ENCODE measurements around the gene KCNQ2. TPM values are rescaled to one million over a fixed set of nuclear protein-coding genes. Genes with fewer than 3 reads are reported as not detected.

Gene KCNQ2
- total RNA-seq, 4 donors from 2014 or later: not detected

DNA sequence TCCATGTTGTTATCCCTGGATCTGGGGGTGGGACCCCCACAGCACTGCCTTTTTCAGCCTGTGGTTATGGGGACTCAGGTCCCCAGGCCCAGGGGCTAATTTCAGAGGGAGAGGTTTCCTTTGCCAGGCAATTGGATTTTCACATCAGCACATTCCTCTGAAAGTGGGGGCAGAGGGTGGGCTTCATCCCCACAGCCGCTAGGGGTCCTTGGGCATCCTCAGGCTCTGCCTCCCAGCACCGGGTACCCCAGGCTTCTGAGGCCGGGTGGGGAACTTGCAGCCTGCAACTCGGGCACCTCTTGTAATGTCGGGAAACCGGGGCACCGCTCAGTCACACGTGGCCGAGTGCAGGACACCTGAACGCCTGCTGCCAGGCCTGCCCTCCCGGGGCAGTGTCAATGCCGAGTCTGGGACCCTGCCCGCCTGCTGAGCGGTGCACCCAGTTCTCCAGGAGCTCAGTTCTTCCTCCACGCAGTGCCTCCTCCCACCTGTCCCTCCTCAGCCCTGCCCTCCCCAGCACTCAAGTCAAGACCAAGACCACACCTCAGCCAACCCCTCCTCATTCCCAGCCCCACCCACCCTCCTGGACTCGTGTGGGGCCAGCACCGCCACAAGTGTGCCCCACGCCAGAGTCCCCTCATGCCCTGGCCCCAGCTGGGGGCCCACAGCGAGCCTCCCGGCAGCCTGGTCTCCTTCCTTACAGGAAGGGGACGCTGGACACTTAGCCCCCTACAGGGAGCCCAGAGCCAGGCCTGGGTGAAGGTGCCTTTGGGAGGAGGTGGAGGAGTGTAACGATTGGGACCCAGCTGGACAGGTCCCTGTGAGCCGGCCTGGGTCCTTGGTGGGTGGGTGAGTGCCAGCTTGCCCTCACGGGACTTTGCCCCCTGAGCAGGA lies 102.5 kb downstream of the KCNQ2 start:
- peaks cover 0 to 81% of the 10 kb centered on the region in 2 donors for H3K27me3 ChIP-seq
- H3K36me3 ChIP-seq: no peaks in the 10 kb centered on the region
- no peak overlapping the region for H3K27ac ChIP-seq
- no peak overlapping the region for H3K4me3 ChIP-seq
- WGBS, 2 donors: 58 to 67% methylated on average over 9 to 22 of the region's 24 CpGs
- no peak for DNase-seq (ENCODE audit: low spot score in 2 of 2)
- no peaks in the 10 kb centered on the region for H3K4me1 ChIP-seq
- no peak for TF ChIP-seq EP300 (IDR thresholded peaks at IDR 0.05)
- TF ChIP-seq, protein P1, sequence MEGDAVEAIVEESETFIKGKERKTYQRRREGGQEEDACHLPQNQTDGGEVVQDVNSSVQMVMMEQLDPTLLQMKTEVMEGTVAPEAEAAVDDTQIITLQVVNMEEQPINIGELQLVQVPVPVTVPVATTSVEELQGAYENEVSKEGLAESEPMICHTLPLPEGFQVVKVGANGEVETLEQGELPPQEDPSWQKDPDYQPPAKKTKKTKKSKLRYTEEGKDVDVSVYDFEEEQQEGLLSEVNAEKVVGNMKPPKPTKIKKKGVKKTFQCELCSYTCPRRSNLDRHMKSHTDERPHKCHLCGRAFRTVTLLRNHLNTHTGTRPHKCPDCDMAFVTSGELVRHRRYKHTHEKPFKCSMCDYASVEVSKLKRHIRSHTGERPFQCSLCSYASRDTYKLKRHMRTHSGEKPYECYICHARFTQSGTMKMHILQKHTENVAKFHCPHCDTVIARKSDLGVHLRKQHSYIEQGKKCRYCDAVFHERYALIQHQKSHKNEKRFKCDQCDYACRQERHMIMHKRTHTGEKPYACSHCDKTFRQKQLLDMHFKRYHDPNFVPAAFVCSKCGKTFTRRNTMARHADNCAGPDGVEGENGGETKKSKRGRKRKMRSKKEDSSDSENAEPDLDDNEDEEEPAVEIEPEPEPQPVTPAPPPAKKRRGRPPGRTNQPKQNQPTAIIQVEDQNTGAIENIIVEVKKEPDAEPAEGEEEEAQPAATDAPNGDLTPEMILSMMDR (IDR thresholded peaks at IDR 0.05): no peak
- no peak for TF ChIP-seq POLR2A (IDR thresholded peaks at IDR 0.05)
- no peaks in the 10 kb centered on the region for H3K9me3 ChIP-seq

- Histone ChIP-seq H3K27me3 (peaks cover 0 to 81% of the 10 kb centered on the region in 2 donors), H3K4me1 (no peaks in the 10 kb centered on the region)
- no peak for TF ChIP-seq EP300 (IDR thresholded peaks at IDR 0.05)
- TF ChIP-seq, protein P1 (IDR thresholded peaks at IDR 0.05): no peak
- no peak for TF ChIP-seq POLR2A (IDR thresholded peaks at IDR 0.05)
Measured at GRCh38 chr20:63369024-63369530, 103.4 kb downstream of the KCNQ2 start.

DNA sequence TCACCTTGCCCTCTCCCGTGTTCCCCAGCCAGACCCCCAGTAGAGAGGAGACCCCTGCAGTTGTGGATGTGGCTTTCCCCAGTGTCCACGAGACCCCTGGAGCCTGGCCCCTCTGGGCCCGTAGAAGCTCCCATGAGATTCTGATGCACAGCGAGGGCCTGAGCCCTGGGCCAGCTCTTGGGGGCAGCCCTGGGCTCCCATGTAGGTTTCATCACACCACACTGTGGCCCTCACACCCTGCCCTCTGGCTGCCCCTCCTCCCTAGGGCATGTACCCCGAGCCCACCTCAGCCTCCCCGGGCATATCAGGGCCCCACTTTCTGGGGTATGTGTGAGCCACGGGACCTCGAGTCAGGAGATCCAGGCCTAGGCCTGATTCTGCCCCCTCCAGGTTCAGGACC lies 104.3 kb downstream of the KCNQ2 start:
- no peaks in the 10 kb centered on the region for H3K4me1 ChIP-seq
- WGBS, 2 donors: 73 to 86% methylated on average over 6 to 8 of the region's 8 CpGs
- TF ChIP-seq POLR2A (IDR thresholded peaks at IDR 0.05) (no peak), EP300 (IDR thresholded peaks at IDR 0.05) (no peak)
- TF ChIP-seq, protein P1 (IDR thresholded peaks at IDR 0.05): no peak
- H3K4me3 ChIP-seq: no peak overlapping the region
- peaks cover 0 to 81% of the 10 kb centered on the region in 2 donors for H3K27me3 ChIP-seq
- H3K36me3 ChIP-seq: no peaks in the 10 kb centered on the region
- DNase-seq (ENCODE audit: low spot score in 2 of 2): no peak
- no peaks in the 10 kb centered on the region for H3K9me3 ChIP-seq
- no peak overlapping the region for H3K27ac ChIP-seq

More at GRCh38 chr20:63369024-63369530, 103.4 kb downstream of the KCNQ2 start:
- DNase-seq (ENCODE audit: low spot score in 2 of 2): no peak
- Histone ChIP-seq H3K27ac (no peak overlapping the region), H3K4me3 (no peak overlapping the region), H3K9me3 (no peaks in the 10 kb centered on the region), H3K36me3 (no peaks in the 10 kb centered on the region)
- WGBS, 2 donors: 88 to 93% methylated on average over 10 of the region's 10 CpGs

DNA sequence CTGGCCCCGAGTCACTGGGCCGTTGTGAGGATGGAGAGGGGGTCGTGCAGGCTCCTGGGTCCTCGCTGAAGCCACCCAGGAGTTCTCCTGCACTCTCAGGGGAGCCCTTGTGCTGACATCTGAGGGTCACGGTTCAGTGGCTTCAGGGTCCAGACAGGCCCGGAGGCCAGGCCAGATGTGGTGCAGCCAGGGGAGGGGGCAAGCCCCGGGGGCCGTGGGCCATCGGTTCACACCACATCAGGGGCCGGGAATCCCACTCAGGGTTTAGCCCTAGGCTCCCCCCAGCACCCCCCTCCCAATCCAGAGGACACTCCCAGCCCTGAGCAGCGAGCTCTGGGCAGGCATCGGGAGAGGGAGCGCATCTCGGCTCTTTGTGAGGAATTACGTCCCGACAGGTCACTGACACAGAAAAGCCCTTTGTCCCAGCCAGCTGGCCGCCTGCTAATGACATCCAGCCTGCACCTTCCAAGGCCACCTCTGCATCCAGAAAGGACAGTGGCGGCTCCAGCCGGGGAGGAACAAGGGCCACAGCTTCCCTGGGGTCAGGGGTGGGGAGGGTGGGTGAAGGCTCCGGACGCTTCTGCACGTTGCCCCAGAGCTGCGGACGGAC lies 104.9 kb downstream of the KCNQ2 start:
- Histone ChIP-seq H3K27ac (no peak overlapping the region), H3K4me3 (no peak overlapping the region), H3K27me3 (peaks cover 0 to 81% of the 10 kb centered on the region in 2 donors), H3K36me3 (no peaks in the 10 kb centered on the region), H3K4me1 (no peaks in the 10 kb centered on the region), H3K9me3 (no peaks in the 10 kb centered on the region)
- no peak for DNase-seq (ENCODE audit: low spot score in 2 of 2)
- TF ChIP-seq, protein P1 (IDR thresholded peaks at IDR 0.05): no peak
- TF ChIP-seq EP300 (IDR thresholded peaks at IDR 0.05): no peak
- no peak for TF ChIP-seq POLR2A (IDR thresholded peaks at IDR 0.05)
- WGBS, 2 donors: 32 to 46% methylated on average over 16 to 21 of the region's 24 CpGs
